Liver (tissue), 9 donors: ENCODE measurements around the gene ADRM1. TPM values are rescaled to one million over a fixed set of nuclear protein-coding genes. Genes with fewer than 3 reads are reported as not detected.

ENCODE experiments used
- DNase-seq: peaks from one replicate; pipeline ENCODE4 v3.0.0-alpha.2; 2017; ENCODE audit warnings: low spot score
- H3K27ac ChIP-seq, 2 donors: one replicate each; pipeline ENCODE4 v1.7.0; 2013; ENCODE audit warnings: inconsistent platforms in 2 of 2, low read length in 2 of 2, control low read depth in 1 of 2, low read depth in 1 of 2, mild to moderate bottlenecking in 1 of 2
- H3K27me3 ChIP-seq, 4 donors: one replicate each; pipeline versions ENCODE4 v1.6.1 to v1.7.0; 2013; ENCODE audit warnings: low read length in 3 of 4, inconsistent platforms in 1 of 4, mild to moderate bottlenecking in 1 of 4, moderate library complexity in 1 of 4; ENCODE audit not compliant: control insufficient read depth in 4 of 4, insufficient read depth in 4 of 4
- H3K36me3 ChIP-seq, 4 donors: one replicate each; pipeline versions ENCODE4 v1.6.1 to v1.7.0; 2013; ENCODE audit warnings: low read length in 3 of 4, mild to moderate bottlenecking in 3 of 4, low read depth in 1 of 4, moderate library complexity in 1 of 4; ENCODE audit not compliant: control insufficient read depth in 4 of 4, insufficient read depth in 3 of 4
- H3K4me1 ChIP-seq, 4 donors: one replicate each; pipeline versions ENCODE4 v1.6.1 to v1.7.0; 2013; ENCODE audit warnings: low read length in 3 of 4, mild to moderate bottlenecking in 3 of 4, moderate library complexity in 1 of 4; ENCODE audit not compliant: control insufficient read depth in 4 of 4, insufficient read depth in 4 of 4
- H3K4me3 ChIP-seq, 3 donors: one replicate each; pipeline versions ENCODE4 v1.6.1 to v1.7.0; 2013; ENCODE audit warnings: low read length in 3 of 3, control low read depth in 1 of 3, low read depth in 1 of 3, mild to moderate bottlenecking in 1 of 3
- H3K9ac ChIP-seq, 2 donors: one replicate each; pipeline ENCODE4 v1.7.0; 2013; ENCODE audit warnings: low read length in 2 of 2, mild to moderate bottlenecking in 2 of 2, moderate library complexity in 2 of 2, control low read depth in 1 of 2, low read depth in 1 of 2
- H3K9me3 ChIP-seq, 4 donors: one replicate each; pipeline versions ENCODE4 v1.6.1 to v1.7.0; 2013; ENCODE audit warnings: low read length in 3 of 4; ENCODE audit not compliant: control insufficient read depth in 4 of 4
- ATF3 ChIP-seq: IDR thresholded peaks from 2 replicates; pipeline ENCODE4 v1.6.1; 2016; ENCODE audit warnings: antibody characterized with exemption
- CTCF ChIP-seq: fragments of 150-350 bp; IDR thresholded peaks from 2 replicates; pipeline ENCODE4 v1.5.1; 2017; ENCODE audit warnings: improper control_type of control experiment, low read depth, low read length; ENCODE audit not compliant: missing input control
- EGR1 ChIP-seq, 2 donors: IDR thresholded peaks; 2 replicates each; pipeline ENCODE4 v1.6.1; 2016 to 2018; ENCODE audit warnings: antibody characterized with exemption in 2 of 2, low read depth in 2 of 2
- FOXA1 ChIP-seq: IDR thresholded peaks from 2 replicates; pipeline ENCODE4 v1.6.1; 2016; ENCODE audit warnings: antibody characterized with exemption
- FOXA2 ChIP-seq: IDR thresholded peaks from 2 replicates; pipeline ENCODE4 v1.6.1; 2016; ENCODE audit warnings: antibody characterized with exemption
- GABPA ChIP-seq, 2 donors: IDR thresholded peaks in 1 of 2; conservative IDR thresholded peaks in 1 of 2; 2 replicates each; pipeline ENCODE4 v1.6.1; 2016; ENCODE audit warnings: antibody characterized with exemption in 2 of 2, mild to moderate bottlenecking in 1 of 2, moderate library complexity in 1 of 2
- HNF4A ChIP-seq, 2 donors: conservative IDR thresholded peaks; 2 replicates each; pipeline ENCODE4 v1.6.1; 2016; ENCODE audit warnings: antibody characterized with exemption in 2 of 2, mild to moderate bottlenecking in 2 of 2
- HNF4G ChIP-seq: IDR thresholded peaks from 2 replicates; pipeline ENCODE4 v1.6.1; 2016; ENCODE audit warnings: antibody characterized with exemption
- MAX ChIP-seq: IDR thresholded peaks from 2 replicates; pipeline ENCODE4 v1.6.1; 2016; ENCODE audit warnings: antibody characterized with exemption
- NR2F2 ChIP-seq: IDR thresholded peaks from 2 replicates; pipeline ENCODE4 v1.6.1; 2016; ENCODE audit warnings: antibody characterized with exemption
- RAD21 ChIP-seq, 2 donors: IDR thresholded peaks; 2 replicates each; pipeline ENCODE4 v1.6.1; 2016; ENCODE audit warnings: antibody characterized with exemption in 2 of 2, mild to moderate bottlenecking in 2 of 2
- REST ChIP-seq: IDR thresholded peaks from 2 replicates; pipeline ENCODE4 v1.6.1; 2016; ENCODE audit warnings: antibody characterized with exemption, mild to moderate bottlenecking
- RXRA ChIP-seq, 2 donors: IDR thresholded peaks; 2 replicates each; pipeline ENCODE4 v1.6.1; 2017 to 2018; ENCODE audit warnings: antibody characterized with exemption in 2 of 2, mild to moderate bottlenecking in 1 of 2
- SP1 ChIP-seq: IDR thresholded peaks from 2 replicates; pipeline ENCODE4 v1.6.1; 2018; ENCODE audit warnings: antibody characterized with exemption, mild to moderate bottlenecking
- TAF1 ChIP-seq: conservative IDR thresholded peaks from 2 replicates; pipeline ENCODE4 v1.6.1; 2016; ENCODE audit warnings: antibody characterized with exemption, mild to moderate bottlenecking
- YY1 ChIP-seq: IDR thresholded peaks from 2 replicates; pipeline ENCODE4 v1.6.1; 2016; ENCODE audit warnings: antibody characterized with exemption, mild to moderate bottlenecking
- ZBTB33 ChIP-seq: IDR thresholded peaks from 2 replicates; pipeline ENCODE4 v1.6.1; 2016; ENCODE audit warnings: antibody characterized with exemption
- WGBS: extraction: QIAGEN DNeasy Blood & Tissue Kit; methylation state at CpG from one replicate; pipeline ENCODE4 v1.1.7; 2013; 5-methylcytosine and 5-hydroxymethylcytosine counted together
- polyA plus RNA-seq, 2 donors: library from polyadenylated mRNA; stranded (reverse) in 1 of 2; unstranded in 1 of 2; fragments of 200-250 nt in 1 of 2; fragments of >200 nt in 1 of 2; fragmentation: Nextera tagmentation in 1 of 2; extraction: Ambion mirVana in 1 of 2; gene quantifications; one replicate each; pipeline versions ENCODE4 v1.2.1 to v1.2.3, GENCODE V29; 2013 to 2015
- total RNA-seq, 2 donors: library from RNA; depleted of rRNA; stranded (reverse); fragments of >200 nt; gene quantifications; one replicate each; pipeline ENCODE4 v1.2.3, GENCODE V29; 2014
- donor health status: healthy.
- donor health status: healthy.
- donor health status: healthy.
- donor health status: healthy.
- donor health status: healthy.

ADRM1 gene
- total and polyA plus RNA-seq, 4 donors = 45.3 to 91.0 (median 77.3) TPM

GRCh38 chr20:62345681-62346370 lies 43.0 kb downstream of the ADRM1 start:
- WGBS = 92% methylated on average over 25 of the region's 25 CpGs
- Histone ChIP-seq H3K27ac (no peak overlapping the region), H3K9ac (no peak overlapping the region), H3K9me3 (no peaks in the 10 kb centered on the region), H3K4me3 (no peak overlapping the region), H3K27me3 (no peaks in the 10 kb centered on the region), H3K4me1 (peaks cover 0 to 7% (median 4%) of the 10 kb centered on the region in 4 donors), H3K36me3 (peaks cover 0 to 19% (median 5%) of the 10 kb centered on the region in 4 donors)
- DNase-seq = no peak
- TF ChIP-seq FOXA2 = no peak
- no peak for TF ChIP-seq FOXA1
- TF ChIP-seq MAX = no peak
- no peak for TF ChIP-seq RXRA (IDR thresholded peaks at IDR 0.05)
- TF ChIP-seq SP1 = no peak
- TF ChIP-seq RAD21 (IDR thresholded peaks at IDR 0.05) = no peak
- no peak for TF ChIP-seq HNF4A (conservative IDR thresholded peaks at IDR 0.05)
- no peak for TF ChIP-seq ATF3
- TF ChIP-seq CTCF = no peak
- TF ChIP-seq TAF1 = no peak
- no peak for TF ChIP-seq EGR1 (IDR thresholded peaks at IDR 0.05; ENCODE audit: low read depth in 2 of 2)
- no peak for TF ChIP-seq NR2F2
- no peak for TF ChIP-seq ZBTB33
- no peak for TF ChIP-seq YY1
- no peak for TF ChIP-seq GABPA (IDR thresholded peaks at IDR 0.05 in 1 of 2, conservative IDR thresholded peaks at IDR 0.05 in 1 of 2)
- TF ChIP-seq HNF4G = no peak
- no peak for TF ChIP-seq REST
